ENCODE measurements around the gene AARS1.

AARS1 gene

DNA sequence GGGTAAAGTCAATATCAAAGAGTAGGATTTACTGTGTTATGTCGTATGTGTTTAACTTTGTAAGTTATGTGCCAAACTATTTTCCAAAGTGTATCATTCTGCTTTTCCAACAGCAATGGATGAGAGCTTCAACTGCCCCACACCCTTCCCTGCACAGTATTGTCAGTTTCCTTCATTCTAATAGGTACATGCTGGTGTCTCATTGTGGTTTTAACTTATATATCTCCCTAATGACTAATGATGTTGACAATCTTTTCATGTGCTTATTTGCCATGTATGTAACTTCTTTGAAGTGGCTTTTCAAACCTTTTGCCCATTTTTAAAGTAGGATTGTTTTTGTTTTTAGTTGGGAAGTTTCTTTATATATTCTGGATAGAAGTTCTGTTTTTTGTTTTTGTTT lies 13.4 kb upstream of the AARS1 start:
- ATAC-seq (ENCODE audit: low read depth) (no peak), DNase-seq (ENCODE audit: low spot score) (no peak)
- peaks cover 5% of the 10 kb centered on the region for H3K4me1 ChIP-seq (ENCODE audit: insufficient read depth, poor library complexity, severe bottlenecking)
- H3K9me3 ChIP-seq (ENCODE audit: severe bottlenecking) = peaks cover 3% of the 10 kb centered on the region
- peaks cover 21% of the 10 kb centered on the region for H3K36me3 ChIP-seq (ENCODE audit: low read depth)
- no peak overlapping the region for H3K4me3 ChIP-seq (ENCODE audit: severe bottlenecking)
- TF ChIP-seq, protein P1, sequence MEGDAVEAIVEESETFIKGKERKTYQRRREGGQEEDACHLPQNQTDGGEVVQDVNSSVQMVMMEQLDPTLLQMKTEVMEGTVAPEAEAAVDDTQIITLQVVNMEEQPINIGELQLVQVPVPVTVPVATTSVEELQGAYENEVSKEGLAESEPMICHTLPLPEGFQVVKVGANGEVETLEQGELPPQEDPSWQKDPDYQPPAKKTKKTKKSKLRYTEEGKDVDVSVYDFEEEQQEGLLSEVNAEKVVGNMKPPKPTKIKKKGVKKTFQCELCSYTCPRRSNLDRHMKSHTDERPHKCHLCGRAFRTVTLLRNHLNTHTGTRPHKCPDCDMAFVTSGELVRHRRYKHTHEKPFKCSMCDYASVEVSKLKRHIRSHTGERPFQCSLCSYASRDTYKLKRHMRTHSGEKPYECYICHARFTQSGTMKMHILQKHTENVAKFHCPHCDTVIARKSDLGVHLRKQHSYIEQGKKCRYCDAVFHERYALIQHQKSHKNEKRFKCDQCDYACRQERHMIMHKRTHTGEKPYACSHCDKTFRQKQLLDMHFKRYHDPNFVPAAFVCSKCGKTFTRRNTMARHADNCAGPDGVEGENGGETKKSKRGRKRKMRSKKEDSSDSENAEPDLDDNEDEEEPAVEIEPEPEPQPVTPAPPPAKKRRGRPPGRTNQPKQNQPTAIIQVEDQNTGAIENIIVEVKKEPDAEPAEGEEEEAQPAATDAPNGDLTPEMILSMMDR (IDR thresholded peaks at IDR 0.05; ENCODE audit: poor library complexity, severe bottlenecking) = no peak
- no peak overlapping the region for H3K27ac ChIP-seq (ENCODE audit: poor library complexity, severe bottlenecking)
- no peaks in the 10 kb centered on the region for H3K27me3 ChIP-seq (ENCODE audit: insufficient read depth, poor library complexity, severe bottlenecking)

DNA sequence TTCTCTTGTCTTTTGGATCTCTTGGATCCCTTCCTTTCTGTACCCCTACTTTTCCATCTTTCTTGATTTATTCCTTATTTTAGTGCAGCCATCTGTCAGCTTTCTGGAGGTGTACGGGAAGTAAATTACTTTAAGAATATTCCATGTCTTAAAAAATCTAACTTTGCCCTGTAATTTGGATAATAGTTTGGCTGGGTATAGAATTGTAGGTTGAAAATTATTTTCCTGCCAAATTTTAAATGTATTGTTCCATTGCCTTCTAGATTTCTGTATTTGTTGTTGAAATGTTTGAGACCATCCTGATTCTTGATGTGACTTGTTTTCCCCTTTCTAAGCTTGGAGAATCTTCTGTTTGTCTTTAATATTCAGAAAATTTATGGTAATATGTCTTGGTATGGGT lies 11.8 kb upstream of the AARS1 start:
- Histone ChIP-seq H3K9me3 (ENCODE audit: severe bottlenecking) (peaks cover 3% of the 10 kb centered on the region), H3K4me1 (ENCODE audit: insufficient read depth, poor library complexity, severe bottlenecking) (peaks cover 5% of the 10 kb centered on the region), H3K27me3 (ENCODE audit: insufficient read depth, poor library complexity, severe bottlenecking) (no peaks in the 10 kb centered on the region), H3K4me3 (ENCODE audit: severe bottlenecking) (no peak overlapping the region), H3K27ac (ENCODE audit: poor library complexity, severe bottlenecking) (no peak overlapping the region), H3K36me3 (ENCODE audit: low read depth) (peaks cover 21% of the 10 kb centered on the region)
- DNase-seq (ENCODE audit: low spot score) (no peak), ATAC-seq (ENCODE audit: low read depth) (no peak)
- TF ChIP-seq, protein P1 (IDR thresholded peaks at IDR 0.05; ENCODE audit: poor library complexity, severe bottlenecking) = no peak

DNA sequence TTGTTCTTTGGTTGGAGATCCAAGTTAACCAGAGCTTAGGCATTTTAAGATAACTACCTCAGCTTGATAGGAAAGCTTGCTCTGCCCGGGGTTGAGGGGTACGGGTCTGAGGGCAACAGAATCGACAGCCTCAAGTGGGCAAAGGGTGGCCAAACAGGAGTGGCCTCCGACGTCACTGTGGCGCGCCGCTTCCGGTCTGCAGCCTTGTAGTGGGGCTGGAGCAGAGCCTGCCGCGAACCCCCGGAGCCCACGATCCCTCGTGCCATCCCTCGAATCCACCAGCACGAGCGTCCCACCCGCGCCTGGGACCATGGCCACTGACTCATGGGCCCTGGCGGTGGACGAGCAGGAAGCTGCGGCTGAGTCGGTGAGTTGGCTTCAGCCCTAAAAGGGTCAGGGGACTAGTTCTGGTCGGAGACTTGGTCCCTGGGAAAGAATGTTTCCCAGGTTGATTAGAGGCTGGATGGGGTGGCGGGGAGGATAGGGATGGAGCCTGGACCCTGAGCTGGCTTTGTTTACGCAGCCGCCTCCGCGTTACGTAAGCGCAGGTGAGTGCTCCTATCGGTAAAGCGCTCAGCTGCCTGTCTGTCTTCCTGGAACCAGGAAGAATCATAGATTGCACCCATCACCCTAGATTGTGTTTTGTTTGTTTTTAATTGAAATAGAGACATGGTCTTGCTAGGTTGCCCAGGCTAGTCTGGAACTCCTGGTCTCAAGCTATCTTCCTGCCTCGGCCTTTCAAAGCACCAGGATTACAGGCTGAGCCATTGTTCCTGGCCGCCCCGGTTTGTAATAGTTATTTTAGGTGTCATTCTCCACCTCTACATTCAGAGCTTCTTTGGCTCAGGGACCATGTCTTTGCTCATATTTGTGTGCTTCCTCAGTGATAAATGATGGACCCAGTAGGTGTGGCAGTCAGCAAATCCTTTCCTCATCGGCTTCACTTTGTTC lies 10.0 kb upstream of the AARS1 start, which contains the start of gene DDX19B:
Gene DDX19B (plus strand): TSS at position 199 of the 951 bp plus-strand sequence. CDS start 112 bp downstream, at position 311.
- Histone ChIP-seq H3K4me3 (ENCODE audit: severe bottlenecking) (peak within 1 kb of the TSS; percentile 68), H3K36me3 (ENCODE audit: low read depth) (peaks cover 21% of the 10 kb centered on the region), H3K4me1 (ENCODE audit: insufficient read depth, poor library complexity, severe bottlenecking) (no peaks in the 10 kb centered on the region), H3K27ac (ENCODE audit: poor library complexity, severe bottlenecking) (peak within 1 kb of the TSS; percentile 69), H3K9me3 (ENCODE audit: severe bottlenecking) (peaks cover 3% of the 10 kb centered on the region), H3K27me3 (ENCODE audit: insufficient read depth, poor library complexity, severe bottlenecking) (no peaks in the 10 kb centered on the region)
- TF ChIP-seq, protein P1 (IDR thresholded peaks at IDR 0.05; ENCODE audit: poor library complexity, severe bottlenecking) = no peak
- peak; percentile 82 for ATAC-seq (ENCODE audit: low read depth)
- DNase-seq (ENCODE audit: low spot score) = peak; percentile 68

DNA sequence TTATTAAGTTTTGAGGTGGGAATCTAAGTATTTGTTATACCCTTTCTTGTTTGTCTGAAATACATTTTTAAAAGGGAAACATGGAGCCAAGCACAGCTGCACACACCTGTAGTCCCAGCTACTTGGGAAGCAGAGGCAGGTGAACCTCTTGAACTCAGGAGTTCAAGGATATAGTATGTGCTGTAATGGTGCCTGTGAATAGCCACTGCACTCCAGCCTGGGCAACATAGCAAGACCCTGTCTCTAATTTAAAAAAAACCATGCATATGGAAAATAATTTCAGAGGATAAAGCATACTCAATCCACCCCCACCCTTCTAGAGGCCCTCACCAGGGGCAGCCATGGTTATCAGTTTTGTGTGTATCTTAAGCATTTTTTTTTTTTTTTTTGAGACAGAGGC lies 6.3 kb upstream of the AARS1 start:
- no peaks in the 10 kb centered on the region for H3K4me1 ChIP-seq (ENCODE audit: insufficient read depth, poor library complexity, severe bottlenecking)
- ATAC-seq (ENCODE audit: low read depth) = no peak
- H3K36me3 ChIP-seq (ENCODE audit: low read depth) = peaks cover 5% of the 10 kb centered on the region
- no peaks in the 10 kb centered on the region for H3K9me3 ChIP-seq (ENCODE audit: severe bottlenecking)
- TF ChIP-seq, protein P1 (IDR thresholded peaks at IDR 0.05; ENCODE audit: poor library complexity, severe bottlenecking) = no peak
- no peak for DNase-seq (ENCODE audit: low spot score)
- H3K4me3 ChIP-seq (ENCODE audit: severe bottlenecking) = no peak overlapping the region
- no peaks in the 10 kb centered on the region for H3K27me3 ChIP-seq (ENCODE audit: insufficient read depth, poor library complexity, severe bottlenecking)
- no peak overlapping the region for H3K27ac ChIP-seq (ENCODE audit: poor library complexity, severe bottlenecking)

Data from RWPE2 (cell line).